Astrocyte of the hippocampus (primary cell): ENCODE measurements around the gene CXCR5.

Experiments used
- DNase-seq: peaks from one replicate; pipeline ENCODE4 v3.0.0; 2011; ENCODE audit warnings: low read depth, low spot score

CXCR5 gene

DNA sequence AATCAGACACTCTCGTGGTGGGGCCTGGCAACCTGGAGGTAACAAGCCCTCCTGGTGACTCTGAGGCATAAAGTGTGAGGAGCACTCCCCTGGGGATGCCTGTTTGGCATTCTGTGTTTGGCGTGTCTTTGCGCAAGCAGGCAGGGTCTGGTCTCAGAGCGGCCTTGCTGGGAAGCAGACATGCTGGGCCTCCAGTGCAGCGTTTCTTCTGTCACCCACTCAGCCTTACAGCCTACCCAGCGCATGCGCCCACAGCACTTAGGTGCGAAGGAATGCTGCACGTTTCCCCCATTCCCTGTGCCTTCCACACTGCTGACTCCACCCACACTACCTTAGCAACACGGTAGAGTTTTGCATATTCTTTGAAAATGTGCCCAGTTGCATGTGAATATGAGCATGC lies 7.4 kb upstream of the CXCR5 start:
- DNase-seq, result no peak

DNA sequence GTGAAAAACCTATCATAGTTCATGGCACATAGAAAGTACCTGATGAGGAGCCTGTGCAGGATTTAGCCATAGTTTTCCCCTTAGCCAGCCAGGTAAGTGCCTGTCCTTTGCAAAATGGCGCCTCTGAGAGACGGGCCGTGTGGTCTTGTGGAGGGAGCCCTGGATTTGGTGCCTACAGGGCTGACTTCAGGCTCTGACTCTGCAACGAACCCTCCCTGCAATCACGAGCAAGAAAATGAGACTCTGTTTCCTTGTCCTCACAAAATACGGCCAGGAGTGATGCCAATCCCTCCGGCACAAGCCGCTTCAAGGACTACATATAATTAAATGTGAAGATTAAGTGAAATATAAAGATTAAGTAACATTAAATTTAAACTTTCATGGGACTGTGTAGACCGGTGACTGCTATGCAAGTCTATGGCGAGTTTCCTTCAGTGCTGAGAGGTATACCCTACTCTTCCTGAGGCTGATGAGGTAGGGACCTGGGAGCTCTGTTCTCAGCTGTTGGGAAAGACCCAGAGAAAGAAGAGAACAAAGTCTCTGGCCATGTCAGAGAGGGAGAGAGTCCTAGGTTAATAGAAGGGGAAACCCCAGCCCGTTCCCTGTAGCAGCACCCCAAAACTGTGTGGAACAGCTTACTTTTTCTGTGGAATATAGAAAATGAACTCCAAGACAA lies 6.1 kb upstream of the CXCR5 start:
- DNase-seq, result no peak

GRCh38 chr11:118878163-118878563 lies 5.5 kb upstream of the CXCR5 start:
- no peak for DNase-seq

DNA sequence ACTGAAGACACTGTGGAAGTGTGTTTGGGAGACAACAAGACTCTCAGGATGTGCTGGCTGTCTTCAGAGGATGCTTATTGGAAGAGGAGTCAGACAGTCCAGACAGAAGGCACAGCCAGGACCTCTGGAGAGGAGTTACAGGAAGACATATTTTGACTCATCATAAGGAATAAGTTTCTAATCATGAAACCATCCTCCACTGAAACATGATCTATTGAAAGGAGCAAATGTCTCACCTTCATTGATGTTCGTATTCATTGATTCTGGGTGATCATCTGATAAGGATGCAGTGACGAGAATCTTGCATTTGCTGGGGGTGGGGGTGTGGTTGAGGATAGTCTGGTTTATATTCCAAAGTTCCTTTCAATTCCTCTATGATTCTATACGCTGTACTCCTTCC lies 2.5 kb upstream of the CXCR5 start:
- DNase-seq, result no peak

DNA sequence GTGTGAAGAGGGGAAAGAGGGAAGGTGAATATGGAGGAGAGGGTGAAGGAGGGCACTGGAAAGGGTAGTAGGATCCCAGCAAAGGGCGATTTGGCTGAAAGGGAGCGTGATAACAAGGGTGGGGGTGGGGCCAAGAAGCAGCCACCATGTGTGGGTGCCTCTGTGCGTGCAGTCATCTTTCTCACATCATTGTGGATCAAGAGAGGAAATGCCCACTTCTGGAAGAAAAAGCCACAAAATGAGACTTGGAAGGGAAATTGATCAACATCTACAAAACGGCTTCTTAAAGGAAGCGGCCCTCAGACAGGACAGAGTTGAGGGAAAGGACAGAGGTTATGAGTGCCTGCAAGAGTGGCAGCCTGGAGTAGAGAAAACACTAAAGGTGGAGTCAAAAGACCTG lies 1.2 kb upstream of the CXCR5 start:
- no peak for DNase-seq

GRCh38 chr11:118883004-118883367 lies 706 bp upstream of the CXCR5 start:
- no peak for DNase-seq

DNA sequence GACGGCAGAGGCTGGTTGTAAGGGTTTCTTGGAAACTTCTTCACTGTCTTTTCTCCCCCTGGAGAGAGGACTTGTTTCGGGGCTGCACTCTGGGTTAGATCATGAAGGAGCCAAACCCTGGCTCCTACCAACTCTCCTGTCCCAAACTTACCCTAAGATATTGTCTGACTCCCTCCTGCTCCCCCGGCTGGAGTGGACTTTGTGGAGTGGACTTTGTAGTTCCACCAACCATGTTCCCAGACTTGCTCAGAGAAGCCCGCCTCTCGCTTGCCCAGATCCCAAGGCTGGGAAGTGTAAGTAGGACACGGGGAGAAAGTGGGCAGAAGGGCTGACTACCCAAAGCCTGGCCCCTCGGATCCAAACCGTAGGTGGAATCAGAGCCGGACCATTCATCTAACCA lies 1.2 kb downstream of the CXCR5 start:
- no peak for DNase-seq

DNA sequence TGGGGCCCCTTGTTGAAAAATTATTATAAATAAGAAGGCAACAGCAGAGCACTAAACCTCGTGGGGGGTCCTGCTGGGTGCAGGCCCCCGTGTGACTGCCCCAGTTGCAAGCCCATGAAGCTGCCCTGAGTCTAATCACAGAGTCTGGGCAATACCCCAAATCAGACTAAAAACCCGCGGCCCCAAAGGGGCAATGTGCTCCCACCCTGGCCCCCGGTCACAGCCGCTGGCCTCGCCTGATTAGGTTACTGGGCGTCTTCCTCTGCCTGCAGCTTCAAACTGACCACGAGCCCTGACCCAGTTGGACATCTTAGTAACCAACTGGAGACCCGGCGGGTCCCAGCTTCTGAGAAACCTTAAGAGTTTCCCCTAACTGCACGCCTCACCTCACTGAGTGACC lies 1.6 kb downstream of the CXCR5 start:
- DNase-seq, result no peak

GRCh38 chr11:118885831-118886565 lies 2.3 kb downstream of the CXCR5 start:
- no peak for DNase-seq

DNA sequence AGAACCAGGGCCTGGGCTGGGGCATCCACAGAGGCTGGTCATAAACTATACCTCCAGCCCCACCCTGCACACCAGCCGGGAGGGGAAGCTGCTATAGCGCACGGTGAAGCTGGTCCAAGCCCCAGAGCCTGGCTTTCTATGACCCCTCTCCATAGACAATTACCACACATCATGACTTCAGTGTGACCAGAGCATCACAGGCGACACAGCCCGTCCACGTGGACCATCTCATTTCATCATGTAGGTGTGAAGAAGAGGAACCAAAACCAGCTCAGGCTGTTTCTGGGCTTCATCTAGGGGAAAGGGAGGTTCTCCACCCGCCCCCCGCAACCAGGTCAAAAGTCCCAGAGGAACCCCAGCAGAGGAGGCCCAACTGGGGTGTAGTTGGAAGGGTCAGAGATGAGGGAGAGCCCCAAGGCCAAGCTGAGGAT lies 3.0 kb downstream of the CXCR5 start:
- DNase-seq, result no peak

- DNase-seq, result no peak
These were observed 3.5 kb downstream of the CXCR5 start for GRCh38 chr11:118887206-118887605.

DNA sequence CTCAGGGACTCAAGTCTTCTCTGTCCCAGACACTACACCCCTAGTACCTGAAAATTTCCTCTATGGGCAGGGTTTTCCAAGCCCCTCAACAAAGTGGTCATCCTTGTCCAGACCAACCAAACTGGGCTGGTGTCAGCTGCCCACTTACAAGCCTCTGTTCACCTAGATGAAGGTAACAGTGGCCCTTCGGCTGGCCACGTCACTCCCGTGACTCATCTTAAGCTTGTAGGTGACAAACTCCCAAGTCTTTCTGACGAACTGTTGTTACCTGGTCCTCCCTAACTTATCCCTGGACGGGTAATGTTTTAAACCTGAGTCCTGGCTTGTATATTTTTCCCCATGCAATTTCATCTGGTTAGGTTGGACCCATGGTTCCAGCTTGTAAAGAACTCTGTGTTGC lies 4.7 kb downstream of the CXCR5 start:
- DNase-seq, result no peak

- DNase-seq, result peak; percentile 49
These were observed 6.1 kb downstream of the CXCR5 start for GRCh38 chr11:118889797-118890196.

GRCh38 chr11:118892514-118892913 lies 8.8 kb downstream of the CXCR5 start:
- DNase-seq, result no peak

DNA sequence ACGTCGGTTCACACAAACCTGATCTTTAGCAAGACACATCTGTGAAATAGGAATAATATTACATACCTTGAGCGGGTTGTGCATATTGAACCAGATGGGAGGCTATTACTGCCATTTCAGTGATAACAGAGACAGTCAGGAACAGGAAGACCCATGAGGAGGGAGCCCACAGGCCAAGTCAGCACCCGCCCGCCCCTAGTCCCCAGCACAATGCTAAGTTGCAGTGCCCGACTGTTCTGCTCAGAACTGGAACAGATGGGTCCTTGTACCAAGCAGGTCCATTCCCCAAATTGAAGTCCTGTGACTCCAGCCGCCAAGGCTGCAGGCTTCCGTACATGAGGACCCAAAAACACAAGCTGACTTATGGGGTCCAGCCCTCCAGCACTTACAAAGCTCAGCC lies 9.3 kb downstream of the CXCR5 start:
- no peak for DNase-seq

- DNase-seq, result no peak
These were observed 10.0 kb downstream of the CXCR5 start for GRCh38 chr11:118893662-118894061.

DNA sequence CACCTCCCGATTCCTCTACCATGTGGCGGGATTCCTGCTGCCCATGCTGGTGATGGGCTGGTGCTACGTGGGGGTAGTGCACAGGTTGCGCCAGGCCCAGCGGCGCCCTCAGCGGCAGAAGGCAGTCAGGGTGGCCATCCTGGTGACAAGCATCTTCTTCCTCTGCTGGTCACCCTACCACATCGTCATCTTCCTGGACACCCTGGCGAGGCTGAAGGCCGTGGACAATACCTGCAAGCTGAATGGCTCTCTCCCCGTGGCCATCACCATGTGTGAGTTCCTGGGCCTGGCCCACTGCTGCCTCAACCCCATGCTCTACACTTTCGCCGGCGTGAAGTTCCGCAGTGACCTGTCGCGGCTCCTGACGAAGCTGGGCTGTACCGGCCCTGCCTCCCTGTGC lies 10.5 kb downstream of the CXCR5 start:
- no peak for DNase-seq

DNA sequence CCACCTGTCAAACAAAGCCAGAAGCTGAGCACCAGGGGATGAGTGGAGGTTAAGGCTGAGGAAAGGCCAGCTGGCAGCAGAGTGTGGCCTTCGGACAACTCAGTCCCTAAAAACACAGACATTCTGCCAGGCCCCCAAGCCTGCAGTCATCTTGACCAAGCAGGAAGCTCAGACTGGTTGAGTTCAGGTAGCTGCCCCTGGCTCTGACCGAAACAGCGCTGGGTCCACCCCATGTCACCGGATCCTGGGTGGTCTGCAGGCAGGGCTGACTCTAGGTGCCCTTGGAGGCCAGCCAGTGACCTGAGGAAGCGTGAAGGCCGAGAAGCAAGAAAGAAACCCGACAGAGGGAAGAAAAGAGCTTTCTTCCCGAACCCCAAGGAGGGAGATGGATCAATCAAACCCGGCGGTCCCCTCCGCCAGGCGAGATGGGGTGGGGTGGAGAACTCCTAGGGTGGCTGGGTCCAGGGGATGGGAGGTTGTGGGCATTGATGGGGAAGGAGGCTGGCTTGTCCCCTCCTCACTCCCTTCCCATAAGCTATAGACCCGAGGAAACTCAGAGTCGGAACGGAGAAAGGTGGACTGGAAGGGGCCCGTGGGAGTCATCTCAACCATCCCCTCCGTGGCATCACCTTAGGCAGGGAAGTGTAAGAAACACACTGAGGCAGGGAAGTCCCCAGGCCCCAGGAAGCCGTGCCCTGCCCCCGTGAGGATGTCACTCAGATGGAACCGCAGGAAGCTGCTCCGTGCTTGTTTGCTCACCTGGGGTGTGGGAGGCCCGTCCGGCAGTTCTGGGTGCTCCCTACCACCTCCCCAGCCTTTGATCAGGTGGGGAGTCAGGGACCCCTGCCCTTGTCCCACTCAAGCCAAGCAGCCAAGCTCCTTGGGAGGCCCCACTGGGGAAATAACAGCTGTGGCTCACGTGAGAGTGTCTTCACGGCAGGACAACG lies 11.7 kb downstream of the CXCR5 start:
- no peak for DNase-seq

DNA sequence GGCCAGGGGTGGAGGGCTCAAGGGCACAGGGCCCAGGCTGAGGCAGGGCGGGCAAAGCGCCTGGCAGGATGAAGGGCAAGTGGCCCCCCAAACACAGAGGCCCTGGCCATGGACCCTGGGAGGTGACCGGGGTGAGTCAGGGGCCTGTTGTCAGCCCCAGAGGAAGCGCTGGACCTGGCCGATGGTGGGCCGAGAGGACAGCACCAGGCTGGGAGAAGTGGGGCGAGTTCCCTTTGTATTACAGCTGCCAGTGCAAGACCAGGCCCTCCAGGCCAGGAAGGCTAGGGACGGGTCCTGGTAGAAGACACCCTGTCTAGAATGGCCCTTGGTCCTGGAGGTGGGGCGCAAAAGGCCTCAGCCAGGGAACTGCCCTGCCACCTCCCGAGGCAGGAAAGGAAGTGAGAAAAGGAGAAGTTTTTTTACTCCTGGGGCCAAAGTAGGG lies 12.8 kb downstream of the CXCR5 start:
- no peak for DNase-seq

GRCh38 chr11:118896921-118897591 lies 13.4 kb downstream of the CXCR5 start:
- no peak for DNase-seq

DNA sequence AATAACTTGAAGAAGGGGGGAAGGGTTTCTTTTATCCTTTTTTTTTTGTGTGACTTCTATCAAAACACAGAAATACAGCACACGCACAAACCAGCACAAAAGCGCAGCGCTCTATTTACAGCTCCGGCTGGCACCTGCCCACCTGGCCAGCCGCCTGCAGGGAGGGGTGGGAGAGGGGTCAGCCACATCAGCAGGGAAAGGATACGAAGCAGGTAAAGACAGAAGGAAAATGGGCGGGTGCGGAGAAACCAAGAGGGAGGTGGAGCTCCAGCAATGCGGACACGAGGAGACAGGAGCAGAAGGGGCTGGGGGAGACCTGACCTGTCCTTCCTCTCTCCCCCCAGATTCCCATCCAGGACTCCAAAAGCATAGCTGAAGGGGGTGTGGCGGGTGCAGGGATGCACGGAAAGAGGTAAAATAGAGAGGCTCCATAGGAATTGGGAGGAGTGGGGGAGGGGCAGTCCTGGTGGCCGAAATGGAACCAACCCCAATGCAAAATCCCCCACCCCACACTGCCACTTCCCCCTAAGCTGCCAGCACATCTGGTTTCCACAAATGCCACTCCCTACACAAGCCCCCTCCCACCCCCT lies 14.1 kb downstream of the CXCR5 start:
- DNase-seq, result no peak
